GM18526 (cell line): ENCODE results near the gene SLIT2.

Experiments used
- POLR2A ChIP-seq: IDR thresholded peaks from 3 replicates; pipeline ENCODE4 v1.6.1; 2011; ENCODE audit not compliant: insufficient read length; ENCODE audit errors: extremely low read depth

SLIT2 gene

DNA sequence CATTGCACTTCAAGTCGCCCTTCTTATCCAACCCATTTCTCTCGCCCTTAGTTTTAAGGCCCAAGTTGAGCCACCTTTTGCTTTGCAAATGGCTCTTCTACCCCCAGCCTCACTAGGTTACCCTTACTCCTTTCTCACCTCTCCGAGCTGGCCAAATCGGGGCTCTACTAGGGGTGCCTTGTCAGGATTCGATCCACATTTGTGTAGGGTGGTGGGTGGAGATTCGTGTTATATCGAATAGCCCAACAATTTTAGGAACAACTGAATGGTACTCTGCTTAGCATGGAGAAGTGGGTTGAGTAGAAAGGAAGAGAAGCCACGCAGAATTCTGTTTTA lies 3.5 kb downstream of the SLIT2 start:
- TF ChIP-seq POLR2A: no peak

DNA sequence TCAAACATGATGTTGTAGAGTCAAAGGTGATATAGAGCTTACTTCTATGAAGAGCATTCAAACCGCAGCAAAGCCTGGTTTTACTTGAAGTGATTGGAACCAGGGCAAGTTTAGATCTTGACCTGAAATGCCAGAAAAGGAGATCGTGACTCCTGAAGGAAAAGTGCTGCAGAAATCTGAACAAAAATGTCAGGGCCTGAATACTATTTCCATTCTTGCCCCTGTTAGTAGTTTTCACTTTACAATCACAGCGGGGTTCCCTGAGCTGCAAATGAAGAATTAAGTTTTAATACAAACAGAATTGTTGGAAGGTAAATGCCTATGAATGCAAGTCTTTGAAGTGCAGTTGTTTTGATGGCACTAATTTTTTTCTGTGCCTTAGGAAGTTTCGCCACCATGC lies 4.1 kb downstream of the SLIT2 start:
- TF ChIP-seq POLR2A: no peak

DNA sequence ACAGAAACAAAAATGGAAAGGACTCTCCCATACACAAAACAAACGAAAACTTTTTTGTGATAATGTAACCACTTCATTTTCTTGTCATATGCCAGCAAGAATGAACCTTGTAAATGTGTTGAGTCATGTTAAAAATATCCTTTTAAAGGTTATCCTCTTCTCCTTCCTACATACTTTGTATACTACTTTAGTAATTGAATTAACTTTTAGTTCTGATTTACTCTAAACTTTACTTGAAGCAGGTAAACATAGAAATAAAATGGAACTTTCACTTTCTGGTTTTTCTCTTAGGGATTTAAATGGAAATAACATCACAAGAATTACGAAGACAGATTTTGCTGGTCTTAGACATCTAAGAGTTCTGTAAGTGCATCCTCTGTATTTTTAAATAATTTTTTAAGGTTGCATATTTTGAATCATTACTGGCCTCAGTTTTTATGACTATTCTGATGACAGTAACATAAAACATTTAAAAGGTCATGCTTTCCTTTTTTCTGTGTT lies 4.7 kb downstream of the SLIT2 start:
- no peak for TF ChIP-seq POLR2A

DNA sequence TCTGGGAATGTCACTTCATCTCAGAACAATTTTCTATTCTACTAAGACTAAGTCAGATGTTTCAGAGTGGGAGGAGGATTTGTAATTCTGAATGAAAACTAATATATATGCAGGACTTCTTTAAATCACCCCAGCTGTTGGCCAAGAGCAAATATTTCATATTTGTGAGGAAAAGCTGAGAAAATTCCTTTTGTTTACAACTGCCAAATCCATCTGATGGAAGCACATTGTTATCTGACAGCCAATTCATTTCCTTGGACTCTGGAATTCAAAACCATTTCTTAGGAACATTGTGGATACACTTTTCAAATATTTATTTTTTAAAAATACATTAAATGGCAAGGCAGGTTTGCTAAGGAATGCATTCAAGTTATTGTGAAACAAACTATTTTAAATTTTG lies 8.0 kb downstream of the SLIT2 start:
- no peak for TF ChIP-seq POLR2A

DNA sequence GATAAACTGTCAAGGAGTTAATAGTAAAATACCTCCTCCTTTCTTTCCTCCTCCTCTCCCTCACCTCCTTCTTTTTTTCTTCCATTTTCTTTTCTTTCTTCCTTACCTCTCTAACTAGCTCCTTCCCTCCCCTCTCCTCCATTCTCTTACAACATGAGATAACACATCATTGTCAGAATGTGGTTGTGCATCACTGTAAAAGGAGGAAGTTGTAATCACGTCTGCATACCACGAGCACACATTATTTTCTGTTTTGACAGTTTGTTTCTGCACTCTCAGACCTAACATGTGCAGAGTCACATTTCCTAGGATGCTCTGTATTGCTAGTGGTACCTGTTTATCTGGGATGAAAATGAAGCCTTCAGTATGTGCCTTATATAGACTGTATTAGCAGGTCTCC lies 9.1 kb downstream of the SLIT2 start:
- no peak for TF ChIP-seq POLR2A

DNA sequence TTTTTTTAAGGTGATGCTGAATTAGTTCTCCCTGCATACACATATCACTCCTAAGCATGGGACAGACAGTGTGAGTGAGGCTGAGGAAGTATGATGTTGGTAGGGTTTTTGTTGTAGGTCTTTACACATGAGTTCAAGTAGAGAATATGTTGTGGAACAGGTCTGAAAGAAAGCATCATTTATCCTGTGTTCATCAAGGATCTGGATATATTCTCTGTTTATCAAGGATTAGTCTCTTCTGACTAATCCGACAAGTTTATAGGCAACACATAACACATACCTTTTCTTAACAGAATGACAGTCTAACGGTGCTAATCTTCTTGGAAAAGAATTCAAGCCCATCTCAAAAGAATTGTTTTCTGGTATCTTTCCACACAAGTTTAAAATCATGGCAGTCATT lies 10.5 kb downstream of the SLIT2 start:
- TF ChIP-seq POLR2A: no peak

DNA sequence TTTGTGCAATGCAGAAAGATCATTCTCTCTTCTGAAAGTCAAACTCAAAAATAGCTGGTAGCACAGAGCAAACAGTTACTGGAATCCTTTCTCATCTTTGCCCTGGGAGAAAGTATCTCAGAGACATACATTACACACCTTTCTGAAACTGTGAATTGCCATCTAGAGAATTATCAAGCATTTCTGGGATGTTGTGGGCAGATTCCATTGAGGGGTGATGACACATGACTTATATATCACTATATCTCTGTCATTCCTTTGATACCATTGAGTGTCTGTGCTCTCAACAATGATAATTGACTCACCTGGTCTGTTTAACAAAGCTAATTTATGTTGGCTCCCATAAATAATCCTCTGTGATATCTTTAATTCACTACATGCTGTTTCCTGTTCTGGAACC lies 13.0 kb downstream of the SLIT2 start:
- TF ChIP-seq POLR2A: no peak

DNA sequence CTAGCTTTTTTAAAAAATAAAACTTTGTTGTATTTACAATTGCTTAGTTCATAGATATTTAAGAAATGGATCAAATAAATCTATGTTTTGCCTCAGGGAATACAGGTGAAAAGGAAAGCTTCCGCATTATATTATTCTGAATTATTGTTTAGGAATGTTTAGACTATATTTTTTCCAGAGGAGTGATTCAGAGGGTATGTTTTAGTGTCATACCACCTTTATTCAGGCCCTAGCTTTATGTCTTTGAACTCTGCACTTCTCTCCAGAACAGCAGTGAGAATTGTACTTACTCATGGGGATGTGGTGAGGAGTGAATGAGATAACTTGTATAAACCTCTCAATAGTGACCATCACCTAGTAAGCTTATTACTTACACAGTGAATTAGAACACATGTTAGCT lies 14.0 kb downstream of the SLIT2 start:
- TF ChIP-seq POLR2A: no peak

DNA sequence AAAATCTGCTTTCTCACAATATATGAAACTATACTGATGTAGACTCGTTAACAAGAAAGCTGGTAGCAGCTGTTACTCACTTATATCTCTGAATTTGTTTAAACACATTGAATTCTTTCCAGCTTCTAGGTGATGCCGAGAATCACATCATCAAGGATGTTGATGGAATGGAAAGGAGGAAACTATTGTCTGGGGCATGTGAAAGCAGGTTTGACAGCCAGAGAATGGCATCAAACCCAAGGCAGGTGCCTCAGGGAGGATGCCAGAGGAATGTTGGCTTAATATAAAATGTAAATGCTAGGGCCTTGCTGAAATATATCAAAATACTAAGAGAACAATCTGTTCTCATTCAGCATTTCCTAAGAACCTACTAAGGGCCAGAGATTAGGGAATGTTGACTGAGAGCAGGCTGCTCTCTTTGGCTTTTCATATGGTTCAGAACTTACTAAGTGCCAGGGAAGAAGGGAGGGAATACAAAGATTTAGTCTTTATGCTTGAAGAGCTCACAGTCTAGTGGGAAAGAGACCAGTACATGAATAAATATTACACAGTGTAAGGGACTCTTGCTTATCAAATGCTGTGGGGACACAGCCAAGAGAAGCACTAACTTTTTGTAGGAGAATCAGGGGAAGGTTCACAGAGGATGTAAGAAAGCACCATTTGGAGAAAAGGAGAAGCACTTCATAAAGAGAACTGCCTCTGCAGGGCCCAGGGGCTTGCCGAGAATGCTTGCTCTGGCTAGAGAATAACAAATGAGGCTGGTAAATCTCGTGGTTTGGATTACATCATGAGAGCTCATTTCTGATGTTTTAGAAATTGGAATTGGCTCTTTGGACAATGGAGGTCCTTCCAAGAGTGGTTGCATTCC lies 14.7 kb downstream of the SLIT2 start:
- no peak for TF ChIP-seq POLR2A

DNA sequence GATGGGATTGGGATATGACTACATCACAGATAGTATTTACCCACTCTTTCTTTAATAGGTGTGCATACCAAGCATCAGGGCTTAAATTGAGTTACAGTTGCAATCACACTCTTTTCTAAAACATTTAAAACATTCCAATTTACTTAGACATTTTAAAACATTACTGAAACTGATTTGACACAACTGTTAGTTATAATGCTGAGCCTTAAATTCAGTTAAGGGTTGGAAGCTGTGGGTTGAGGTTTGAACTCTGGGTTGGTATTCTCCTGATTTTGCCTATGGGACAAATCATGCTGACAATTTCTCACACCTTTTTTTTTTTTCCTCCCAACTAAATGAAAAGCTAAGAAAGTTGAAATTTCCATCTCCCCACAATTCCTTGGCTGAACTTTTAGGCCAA lies 16.3 kb downstream of the SLIT2 start:
- no peak for TF ChIP-seq POLR2A

DNA sequence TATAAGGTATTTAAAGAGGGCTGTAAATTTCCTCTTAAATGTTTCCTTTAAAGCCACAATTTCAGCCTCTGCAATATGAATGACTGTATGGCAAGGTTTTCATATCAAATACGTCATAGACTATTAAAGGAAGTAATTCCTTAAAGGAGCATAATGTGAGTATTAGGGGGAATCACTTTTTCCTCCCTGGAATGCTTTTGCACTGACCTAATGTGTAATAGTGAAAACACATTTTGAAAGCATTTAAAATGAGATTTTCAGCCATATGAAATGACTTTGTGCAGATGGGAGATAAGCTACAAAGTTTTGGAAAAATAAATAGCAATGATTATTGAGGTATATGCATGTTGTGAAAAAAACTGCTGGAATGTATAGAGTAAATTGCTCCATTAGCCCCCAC lies 17.6 kb downstream of the SLIT2 start:
- no peak for TF ChIP-seq POLR2A

DNA sequence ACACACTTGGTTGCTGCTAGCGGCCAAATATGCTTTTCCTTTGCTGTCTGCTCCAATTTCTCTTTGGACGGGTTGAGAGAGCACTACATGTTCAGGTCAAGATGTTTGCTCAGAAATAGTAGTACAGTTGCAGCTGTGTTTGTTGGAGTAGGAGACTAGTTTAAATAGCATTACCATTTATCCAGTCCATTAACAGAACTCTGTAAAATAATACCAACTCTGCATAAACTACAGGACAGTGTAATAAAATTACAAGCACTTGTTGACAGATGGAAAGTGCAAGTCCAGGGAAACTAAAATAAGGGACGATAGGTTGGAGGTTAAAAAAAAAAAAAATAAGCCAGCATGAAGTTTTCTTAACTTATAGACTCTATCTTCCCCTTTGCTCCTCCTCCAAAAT lies 20.2 kb downstream of the SLIT2 start:
- no peak for TF ChIP-seq POLR2A

DNA sequence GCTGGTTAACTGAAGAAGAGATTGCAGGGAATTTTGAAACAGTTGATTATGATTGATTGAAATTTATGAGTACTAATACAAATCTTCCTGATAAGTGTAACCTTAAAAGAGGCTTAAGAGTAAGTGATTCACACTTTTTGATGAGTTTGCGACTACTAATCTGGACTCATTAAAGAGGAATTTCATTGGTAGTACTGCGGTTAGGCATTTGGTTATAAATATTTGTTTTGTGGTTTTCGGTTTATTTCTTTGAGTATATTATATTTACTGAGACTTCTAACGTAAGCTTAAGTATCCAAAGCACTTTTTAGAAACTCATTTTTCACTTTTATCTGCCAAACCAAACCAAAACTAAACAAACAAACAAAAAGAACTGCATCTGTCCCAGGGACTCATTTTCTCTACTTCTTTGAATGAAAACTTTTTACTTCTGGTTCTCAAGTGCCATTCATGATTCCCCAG lies 20.7 kb downstream of the SLIT2 start:
- TF ChIP-seq POLR2A: no peak

DNA sequence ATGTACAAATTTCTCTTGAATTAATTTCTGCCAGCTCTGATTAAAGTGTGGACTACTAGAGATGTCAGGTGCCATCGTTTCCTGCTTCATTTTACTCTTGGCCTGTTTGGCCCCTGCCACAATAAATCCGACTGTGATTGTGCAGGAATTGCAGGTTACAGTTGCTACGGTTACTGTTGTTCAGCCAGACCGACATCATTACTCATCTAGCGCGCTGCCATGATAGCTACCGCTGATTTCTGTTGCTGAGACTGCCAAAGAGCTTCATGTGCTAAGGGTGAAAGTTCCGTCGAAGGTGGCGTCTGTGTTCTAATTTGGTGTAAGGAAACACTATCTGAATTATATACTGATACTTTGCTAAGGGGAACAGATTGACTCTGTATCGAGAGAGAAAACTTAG lies 22.1 kb downstream of the SLIT2 start:
- TF ChIP-seq POLR2A: no peak

DNA sequence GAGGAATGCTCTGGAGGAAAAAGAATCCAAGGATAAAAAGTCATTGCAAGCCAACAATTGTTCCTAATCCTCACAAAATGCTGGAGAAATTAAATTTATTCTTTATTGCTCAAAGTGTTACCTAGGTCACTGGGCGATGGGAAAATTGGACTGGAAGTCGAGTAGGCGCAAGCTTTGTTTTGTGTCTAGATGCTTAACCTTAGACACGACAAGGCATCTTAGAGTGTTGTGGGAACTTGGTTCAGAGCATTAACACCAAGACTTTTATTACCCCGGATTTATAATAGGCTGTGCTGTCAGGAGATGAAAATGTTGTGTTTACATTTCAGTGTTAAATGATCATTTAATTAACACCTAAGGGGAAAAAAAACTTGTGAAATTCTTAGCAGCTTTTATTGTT lies 25.1 kb downstream of the SLIT2 start:
- TF ChIP-seq POLR2A: no peak

DNA sequence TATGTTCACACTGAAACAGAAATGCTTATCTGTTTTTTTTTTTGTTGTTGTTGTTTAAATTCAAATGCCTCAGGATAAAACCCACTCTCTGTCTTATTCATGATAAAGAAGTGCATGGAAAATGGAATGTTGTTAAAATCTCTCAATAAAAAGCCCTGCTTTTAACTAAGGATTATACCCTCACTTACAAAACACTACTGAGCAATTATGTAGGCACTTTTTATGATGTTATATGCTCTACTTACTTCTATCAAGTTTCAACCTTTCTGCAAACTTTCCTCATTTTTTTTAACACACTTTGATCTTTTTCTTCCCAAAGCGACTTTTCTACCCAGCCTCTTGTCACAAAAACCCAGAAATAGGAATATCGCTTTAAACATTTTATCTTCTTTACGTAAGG lies 26.5 kb downstream of the SLIT2 start:
- TF ChIP-seq POLR2A: no peak

DNA sequence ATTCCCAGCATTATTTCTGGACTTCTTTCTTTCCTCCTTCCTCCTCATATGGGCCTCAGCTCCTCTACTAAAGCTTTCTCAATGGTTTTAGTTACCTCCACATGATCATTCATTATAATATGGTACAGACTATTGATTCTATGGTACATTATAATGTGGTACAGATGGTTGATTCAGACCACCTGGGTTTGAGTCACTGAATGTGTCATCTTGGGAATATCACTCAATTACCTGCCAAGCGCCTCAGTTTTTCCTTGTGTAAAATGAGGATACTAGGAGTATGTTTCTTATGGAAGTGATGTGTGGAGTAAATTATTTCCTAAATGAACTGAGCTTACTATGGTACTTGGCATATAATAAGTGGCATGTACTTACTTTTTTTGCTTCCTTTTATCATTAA lies 27.7 kb downstream of the SLIT2 start:
- TF ChIP-seq POLR2A: no peak
